OCI-LY1 (cell line): ENCODE data around the gene ACOX1.

ENCODE experiments used
- H2AFZ ChIP-seq: fragments of 200-600 bp; sonication (generic), shearing (Covaris generic); 2 replicates; pipeline ENCODE4 v1.6.0; 2014; ENCODE audit warnings: antibody characterized with exemption, mild to moderate bottlenecking, low read length
- H3F3A ChIP-seq: fragments of 200-600 bp; sonication (generic), shearing (Covaris generic); 2 replicates; pipeline ENCODE4 v1.6.0; 2014; ENCODE audit warnings: mild to moderate bottlenecking, antibody characterized with exemption, low read length, moderate library complexity; ENCODE audit not compliant: insufficient read depth
- H3K27ac ChIP-seq: fragments of 200-600 bp; sonication (generic); 2 replicates; pipeline ENCODE4 v1.5.1; 2014; ENCODE audit warnings: low read length, mixed run types, mild to moderate bottlenecking, low read depth; ENCODE audit not compliant: poor library complexity, severe bottlenecking
- H3K27me3 ChIP-seq: fragments of 200-600 bp; sonication (generic); 2 replicates; pipeline ENCODE4 v1.6.0; 2014; ENCODE audit warnings: antibody characterized with exemption, mild to moderate bottlenecking, low read length, moderate library complexity; ENCODE audit not compliant: insufficient read depth
- H3K36me3 ChIP-seq: fragments of 200-600 bp; sonication (generic); 2 replicates; pipeline ENCODE4 v1.6.1; 2014; ENCODE audit warnings: mild to moderate bottlenecking, antibody characterized with exemption, low read length, moderate library complexity, mixed read lengths; ENCODE audit not compliant: insufficient read depth
- H3K4me1 ChIP-seq: fragments of 200-600 bp; sonication (generic); 2 replicates; pipeline ENCODE4 v1.5.1; 2014; ENCODE audit warnings: mild to moderate bottlenecking, low read length, moderate library complexity; ENCODE audit not compliant: insufficient read depth, severe bottlenecking
- H3K4me2 ChIP-seq: fragments of 200-600 bp; sonication (generic), shearing (Covaris generic); 2 replicates; pipeline ENCODE4 v1.6.1; 2014; ENCODE audit warnings: low read length
- H3K4me3 ChIP-seq: fragments of 200-600 bp; sonication (generic); 2 replicates; pipeline ENCODE4 v1.5.1; 2014; ENCODE audit warnings: low read length, low read depth, mild to moderate bottlenecking, mixed read lengths; ENCODE audit not compliant: poor library complexity, severe bottlenecking
- H3K79me2 ChIP-seq: fragments of 200-600 bp; shearing (Covaris generic); 2 replicates; pipeline ENCODE4 v1.6.1; 2016; ENCODE audit warnings: mixed run types, low read length, mixed read lengths; ENCODE audit not compliant: insufficient read depth
- H3K9ac ChIP-seq: fragments of 200-600 bp; sonication (generic), shearing (Covaris generic); 2 replicates; pipeline ENCODE4 v1.6.1; 2014; ENCODE audit warnings: mild to moderate bottlenecking, low read length, mixed read lengths
- H3K9me2 ChIP-seq: fragments of 200-600 bp; sonication (generic), shearing (Covaris generic); 2 replicates; pipeline ENCODE4 v1.6.1; 2014; ENCODE audit warnings: low read depth, mild to moderate bottlenecking, low read length, mixed read lengths
- H3K9me3 ChIP-seq: fragments of 200-600 bp; shearing (Covaris generic); 2 replicates; pipeline ENCODE4 v1.6.1; 2014; ENCODE audit warnings: low read length, mixed read lengths
- H4K20me1 ChIP-seq: fragments of 200-600 bp; sonication (generic), shearing (Covaris generic); 2 replicates; pipeline ENCODE4 v1.6.0; 2016; ENCODE audit warnings: mild to moderate bottlenecking, low read length; ENCODE audit not compliant: insufficient read depth
- EZH2 ChIP-seq: fragments of 200-600 bp; sonication (generic), shearing (Covaris generic); IDR thresholded peaks from 2 replicates; pipeline ENCODE4 v1.8.0; 2017; ENCODE audit warnings: borderline replicate concordance, mixed run types, mild to moderate bottlenecking, antibody characterized with exemption, low read length, moderate library complexity, mixed read lengths
- TF ChIP-seq, protein P1 (sequence below): fragments of 200-600 bp; sonication (generic), shearing (Covaris generic); IDR thresholded peaks from 2 replicates; pipeline ENCODE4 v1.5.1; 2017; ENCODE audit warnings: mild to moderate bottlenecking, antibody characterized with exemption, low read length, moderate library complexity, mixed read lengths

Gene ACOX1

DNA sequence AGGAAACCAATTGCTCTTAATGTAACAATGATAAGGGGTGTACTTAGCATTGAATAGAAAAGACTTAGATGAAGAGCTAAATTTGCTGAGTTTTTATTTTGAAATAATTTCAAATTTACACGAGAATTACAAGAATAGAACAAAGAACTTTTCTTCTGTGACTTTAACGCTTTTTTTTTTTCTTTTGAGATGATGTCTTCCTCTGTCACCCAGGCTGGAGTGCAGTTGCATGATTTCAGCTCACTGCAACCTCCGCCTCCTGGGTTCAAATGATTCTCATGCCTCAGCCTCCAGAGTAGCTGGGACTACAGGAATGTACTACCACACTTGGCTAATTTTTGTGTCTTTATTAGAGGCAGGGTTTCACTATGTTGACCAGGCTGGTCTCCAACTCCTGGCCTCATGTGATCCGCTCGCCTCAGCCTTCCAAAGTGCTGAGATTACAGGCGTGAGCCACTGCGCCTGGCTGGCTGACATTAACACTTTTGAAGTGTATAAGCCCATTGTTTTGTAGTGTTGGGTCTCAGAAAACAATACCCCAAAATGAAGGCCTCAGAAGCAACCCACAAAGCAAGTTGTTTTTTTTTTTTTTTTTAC lies 2.2 kb upstream of the ACOX1 start:
- Histone ChIP-seq H3K27me3 (no peaks in the 10 kb centered on the region), H3K4me3 (peak overlapping the region; percentile 83), H3K4me1 (peaks cover 50% of the 10 kb centered on the region), H4K20me1 (no peaks in the 10 kb centered on the region), H3K9me2 (no peaks in the 10 kb centered on the region), H3K4me2 (peak overlapping the region; percentile 98), H3F3A (no peaks in the 10 kb centered on the region), H3K27ac (peak overlapping the region; percentile 81), H3K9me3 (no peaks in the 10 kb centered on the region), H3K9ac (peak overlapping the region; percentile 96; the same call in 1 of the 2 replicates), H3K36me3 (no peaks in the 10 kb centered on the region), H3K79me2 (no peaks in the 10 kb centered on the region), H2AFZ (no peak overlapping the region)
- TF ChIP-seq, protein P1, sequence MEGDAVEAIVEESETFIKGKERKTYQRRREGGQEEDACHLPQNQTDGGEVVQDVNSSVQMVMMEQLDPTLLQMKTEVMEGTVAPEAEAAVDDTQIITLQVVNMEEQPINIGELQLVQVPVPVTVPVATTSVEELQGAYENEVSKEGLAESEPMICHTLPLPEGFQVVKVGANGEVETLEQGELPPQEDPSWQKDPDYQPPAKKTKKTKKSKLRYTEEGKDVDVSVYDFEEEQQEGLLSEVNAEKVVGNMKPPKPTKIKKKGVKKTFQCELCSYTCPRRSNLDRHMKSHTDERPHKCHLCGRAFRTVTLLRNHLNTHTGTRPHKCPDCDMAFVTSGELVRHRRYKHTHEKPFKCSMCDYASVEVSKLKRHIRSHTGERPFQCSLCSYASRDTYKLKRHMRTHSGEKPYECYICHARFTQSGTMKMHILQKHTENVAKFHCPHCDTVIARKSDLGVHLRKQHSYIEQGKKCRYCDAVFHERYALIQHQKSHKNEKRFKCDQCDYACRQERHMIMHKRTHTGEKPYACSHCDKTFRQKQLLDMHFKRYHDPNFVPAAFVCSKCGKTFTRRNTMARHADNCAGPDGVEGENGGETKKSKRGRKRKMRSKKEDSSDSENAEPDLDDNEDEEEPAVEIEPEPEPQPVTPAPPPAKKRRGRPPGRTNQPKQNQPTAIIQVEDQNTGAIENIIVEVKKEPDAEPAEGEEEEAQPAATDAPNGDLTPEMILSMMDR, result no peak
- no peak for TF ChIP-seq EZH2

GRCh38 chr17:75980188-75981018 lies 1.4 kb upstream of the ACOX1 start:
- no peaks in the 10 kb centered on the region for H3K79me2 ChIP-seq

GRCh38 chr17:75979705-75980187 lies 780 bp upstream of the ACOX1 start:
- Histone ChIP-seq H3K79me2 (no peaks in the 10 kb centered on the region), H4K20me1 (no peaks in the 10 kb centered on the region), H3F3A (no peaks in the 10 kb centered on the region), H2AFZ (no peak overlapping the region), H3K4me2 (peak overlapping the region; percentile 98), H3K27ac (peak overlapping the region; percentile 81), H3K36me3 (no peaks in the 10 kb centered on the region), H3K9me2 (no peaks in the 10 kb centered on the region), H3K27me3 (no peaks in the 10 kb centered on the region), H3K9me3 (no peaks in the 10 kb centered on the region), H3K4me1 (peaks cover 52% of the 10 kb centered on the region), H3K9ac (peak overlapping the region; percentile 96), H3K4me3 (peak overlapping the region; percentile 83)
- no peak for TF ChIP-seq EZH2
- TF ChIP-seq, protein P1, result no peak

More at GRCh38 chr17:75980188-75981018, 1.4 kb upstream of the ACOX1 start:
- Histone ChIP-seq H3K27ac (peak overlapping the region; percentile 81), H3K9ac (peak overlapping the region; percentile 96), H3K27me3 (no peaks in the 10 kb centered on the region), H2AFZ (no peak overlapping the region), H3K9me2 (no peaks in the 10 kb centered on the region), H3K4me3 (peak overlapping the region; percentile 83), H3K4me2 (peak overlapping the region; percentile 98), H4K20me1 (no peaks in the 10 kb centered on the region), H3K4me1 (peaks cover 52% of the 10 kb centered on the region), H3K9me3 (no peaks in the 10 kb centered on the region), H3F3A (no peaks in the 10 kb centered on the region), H3K36me3 (no peaks in the 10 kb centered on the region)
- no peak for TF ChIP-seq EZH2
- TF ChIP-seq, protein P1, result no peak
